ENCODE measurements around the gene SLAMF7. TPM values are rescaled to one million over a fixed set of nuclear protein-coding genes. Genes with fewer than 3 reads are reported as not detected.

SLAMF7 gene
- total and polyA plus RNA-seq, 2 donors (not counting 1 experiment from before 2014, with no cell fraction given), result not detected

DNA sequence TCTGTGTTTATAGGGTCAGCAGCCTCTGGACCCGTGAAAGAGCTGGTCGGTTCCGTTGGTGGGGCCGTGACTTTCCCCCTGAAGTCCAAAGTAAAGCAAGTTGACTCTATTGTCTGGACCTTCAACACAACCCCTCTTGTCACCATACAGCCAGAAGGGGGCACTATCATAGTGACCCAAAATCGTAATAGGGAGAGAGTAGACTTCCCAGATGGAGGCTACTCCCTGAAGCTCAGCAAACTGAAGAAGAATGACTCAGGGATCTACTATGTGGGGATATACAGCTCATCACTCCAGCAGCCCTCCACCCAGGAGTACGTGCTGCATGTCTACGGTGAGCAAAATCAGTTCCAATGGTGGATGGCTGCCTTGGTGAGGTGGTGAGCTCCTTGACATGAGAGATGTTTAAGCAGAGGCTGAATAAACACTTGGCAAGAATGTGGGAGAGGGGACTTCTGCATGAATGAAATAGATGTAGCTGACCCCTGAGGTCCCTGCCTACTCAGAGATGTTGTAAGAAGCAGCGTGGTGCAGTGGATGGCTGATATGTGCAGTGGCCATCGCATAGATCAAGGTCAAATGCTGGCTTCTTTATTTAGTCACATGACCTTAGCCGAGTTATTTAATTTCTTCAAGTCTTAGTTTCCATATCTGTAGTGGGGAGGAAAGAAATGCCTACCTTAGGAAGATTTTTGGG is 9.3 kb downstream of the SLAMF7 start:
- H2AFZ ChIP-seq (ENCODE audit: low read length), result no peak overlapping the region
- H3K9ac ChIP-seq (ENCODE audit: insufficient read depth, low read length), result no peak overlapping the region
- DNase-seq (ENCODE audit: low read depth in 2 of 2), result peak in 1 of 2 donors; percentile 25
- H3K4me2 ChIP-seq (ENCODE audit: extremely low read depth, insufficient read depth, low read length), result no peak overlapping the region
- H3K36me3 ChIP-seq (ENCODE audit: control insufficient read depth, insufficient read depth, low read length), result no peaks in the 10 kb centered on the region
- no peaks in the 10 kb centered on the region for H3K79me2 ChIP-seq (ENCODE audit: control insufficient read depth, insufficient read depth, low read length)
- TF ChIP-seq EZH2 (IDR thresholded peaks at IDR 0.05; ENCODE audit: low read length, missing control alignments), result no peak
- TF ChIP-seq, protein P1, sequence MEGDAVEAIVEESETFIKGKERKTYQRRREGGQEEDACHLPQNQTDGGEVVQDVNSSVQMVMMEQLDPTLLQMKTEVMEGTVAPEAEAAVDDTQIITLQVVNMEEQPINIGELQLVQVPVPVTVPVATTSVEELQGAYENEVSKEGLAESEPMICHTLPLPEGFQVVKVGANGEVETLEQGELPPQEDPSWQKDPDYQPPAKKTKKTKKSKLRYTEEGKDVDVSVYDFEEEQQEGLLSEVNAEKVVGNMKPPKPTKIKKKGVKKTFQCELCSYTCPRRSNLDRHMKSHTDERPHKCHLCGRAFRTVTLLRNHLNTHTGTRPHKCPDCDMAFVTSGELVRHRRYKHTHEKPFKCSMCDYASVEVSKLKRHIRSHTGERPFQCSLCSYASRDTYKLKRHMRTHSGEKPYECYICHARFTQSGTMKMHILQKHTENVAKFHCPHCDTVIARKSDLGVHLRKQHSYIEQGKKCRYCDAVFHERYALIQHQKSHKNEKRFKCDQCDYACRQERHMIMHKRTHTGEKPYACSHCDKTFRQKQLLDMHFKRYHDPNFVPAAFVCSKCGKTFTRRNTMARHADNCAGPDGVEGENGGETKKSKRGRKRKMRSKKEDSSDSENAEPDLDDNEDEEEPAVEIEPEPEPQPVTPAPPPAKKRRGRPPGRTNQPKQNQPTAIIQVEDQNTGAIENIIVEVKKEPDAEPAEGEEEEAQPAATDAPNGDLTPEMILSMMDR (conservative IDR thresholded peaks at IDR 0.05 in 1 of 2, IDR thresholded peaks at IDR 0.05 in 1 of 2; ENCODE audit: low read depth in 1 of 2, low read length in 2 of 2), result no peak
- H3K27me3 ChIP-seq (ENCODE audit: control insufficient read depth, insufficient read depth, low read length), result no peaks in the 10 kb centered on the region
- no peak overlapping the region for H3K4me3 ChIP-seq (replicated peaks in 1 of 4; ENCODE audit: control extremely low read depth in 1 of 4, insufficient read depth in 1 of 4, low read depth in 3 of 4, low read length in 4 of 4)
- H3K9me3 ChIP-seq (ENCODE audit: control insufficient read depth, insufficient read depth, low read depth, low read length), result no peaks in the 10 kb centered on the region
- no peaks in the 10 kb centered on the region for H3K4me1 ChIP-seq (ENCODE audit: control insufficient read depth, extremely low read depth, insufficient read depth, low read length)
- H4K20me1 ChIP-seq (ENCODE audit: control insufficient read depth, extremely low read depth, insufficient read depth, low read length), result no peaks in the 10 kb centered on the region
- H3K27ac ChIP-seq (ENCODE audit: insufficient read depth, low read length), result no peak overlapping the region

- H4K20me1 ChIP-seq (ENCODE audit: control insufficient read depth, extremely low read depth, insufficient read depth, low read length), result no peaks in the 10 kb centered on the region
- TF ChIP-seq, protein P1 (conservative IDR thresholded peaks at IDR 0.05 in 1 of 2, IDR thresholded peaks at IDR 0.05 in 1 of 2; ENCODE audit: low read depth in 1 of 2, low read length in 2 of 2), result no peak
- TF ChIP-seq EZH2 (IDR thresholded peaks at IDR 0.05; ENCODE audit: low read length, missing control alignments), result no peak
- H3K36me3 ChIP-seq (ENCODE audit: control insufficient read depth, insufficient read depth, low read length), result no peaks in the 10 kb centered on the region
- no peaks in the 10 kb centered on the region for H3K4me1 ChIP-seq (ENCODE audit: control insufficient read depth, extremely low read depth, insufficient read depth, low read length)
- no peak overlapping the region for H3K4me3 ChIP-seq (replicated peaks in 1 of 4; ENCODE audit: control extremely low read depth in 1 of 4, insufficient read depth in 1 of 4, low read depth in 3 of 4, low read length in 4 of 4)
- no peaks in the 10 kb centered on the region for H3K79me2 ChIP-seq (ENCODE audit: control insufficient read depth, insufficient read depth, low read length)
- no peak overlapping the region for H3K9ac ChIP-seq (ENCODE audit: insufficient read depth, low read length)
- no peaks in the 10 kb centered on the region for H3K9me3 ChIP-seq (ENCODE audit: control insufficient read depth, insufficient read depth, low read depth, low read length)
- H3K27me3 ChIP-seq (ENCODE audit: control insufficient read depth, insufficient read depth, low read length), result no peaks in the 10 kb centered on the region
- H3K27ac ChIP-seq (ENCODE audit: insufficient read depth, low read length), result no peak overlapping the region
- DNase-seq (ENCODE audit: low read depth in 2 of 2), result no peak
- H3K4me2 ChIP-seq (ENCODE audit: extremely low read depth, insufficient read depth, low read length), result no peak overlapping the region
- no peak overlapping the region for H2AFZ ChIP-seq (ENCODE audit: low read length)
These were observed 9.8 kb downstream of the SLAMF7 start for GRCh38 chr1:160748878-160749269.

- no peak for DNase-seq (ENCODE audit: low read depth in 2 of 2)
- no peak overlapping the region for H3K4me3 ChIP-seq (replicated peaks in 1 of 4; ENCODE audit: control extremely low read depth in 1 of 4, insufficient read depth in 1 of 4, low read depth in 3 of 4, low read length in 4 of 4)
- H4K20me1 ChIP-seq (ENCODE audit: control insufficient read depth, extremely low read depth, insufficient read depth, low read length), result no peaks in the 10 kb centered on the region
- H3K36me3 ChIP-seq (ENCODE audit: control insufficient read depth, insufficient read depth, low read length), result no peaks in the 10 kb centered on the region
- H3K9ac ChIP-seq (ENCODE audit: insufficient read depth, low read length), result no peak overlapping the region
- H3K27me3 ChIP-seq (ENCODE audit: control insufficient read depth, insufficient read depth, low read length), result no peaks in the 10 kb centered on the region
- H2AFZ ChIP-seq (ENCODE audit: low read length), result no peak overlapping the region
- H3K27ac ChIP-seq (ENCODE audit: insufficient read depth, low read length), result no peak overlapping the region
- H3K79me2 ChIP-seq (ENCODE audit: control insufficient read depth, insufficient read depth, low read length), result no peaks in the 10 kb centered on the region
- TF ChIP-seq, protein P1 (conservative IDR thresholded peaks at IDR 0.05 in 1 of 2, IDR thresholded peaks at IDR 0.05 in 1 of 2; ENCODE audit: low read depth in 1 of 2, low read length in 2 of 2), result no peak
- no peaks in the 10 kb centered on the region for H3K4me1 ChIP-seq (ENCODE audit: control insufficient read depth, extremely low read depth, insufficient read depth, low read length)
- H3K4me2 ChIP-seq (ENCODE audit: extremely low read depth, insufficient read depth, low read length), result no peak overlapping the region
- no peaks in the 10 kb centered on the region for H3K9me3 ChIP-seq (ENCODE audit: control insufficient read depth, insufficient read depth, low read depth, low read length)
These were observed 11.6 kb downstream of the SLAMF7 start for GRCh38 chr1:160750608-160751007.

Measured in fibroblast of lung (primary cell).